HG02610 (cell line): ENCODE results near the gene SDCCAG8.

Experiments
- ATAC-seq: cut with Tn5 transposase; IDR thresholded peaks from one replicate; pipeline ENCODE4 v1.9.1; 2021; ENCODE audit warnings: mild to moderate bottlenecking, moderate library complexity; ENCODE audit not compliant: unreplicated experiment

The SDCCAG8 gene

DNA sequence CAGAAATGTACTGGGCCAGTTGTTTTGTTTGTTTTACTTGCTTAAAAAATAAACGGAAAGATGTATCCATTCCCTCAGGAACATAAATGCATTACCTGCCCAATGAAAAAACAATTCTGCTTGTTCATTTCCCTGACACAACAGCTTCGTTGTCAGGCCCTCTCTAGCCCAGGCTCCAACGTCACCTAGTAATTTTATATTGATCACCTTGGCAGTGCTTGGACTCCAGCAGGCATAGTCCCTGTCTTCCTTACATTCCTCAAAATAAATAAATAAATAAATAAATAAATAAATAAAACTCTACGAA, 2.0 kb upstream of the SDCCAG8 start:
- ATAC-seq = no peak

DNA sequence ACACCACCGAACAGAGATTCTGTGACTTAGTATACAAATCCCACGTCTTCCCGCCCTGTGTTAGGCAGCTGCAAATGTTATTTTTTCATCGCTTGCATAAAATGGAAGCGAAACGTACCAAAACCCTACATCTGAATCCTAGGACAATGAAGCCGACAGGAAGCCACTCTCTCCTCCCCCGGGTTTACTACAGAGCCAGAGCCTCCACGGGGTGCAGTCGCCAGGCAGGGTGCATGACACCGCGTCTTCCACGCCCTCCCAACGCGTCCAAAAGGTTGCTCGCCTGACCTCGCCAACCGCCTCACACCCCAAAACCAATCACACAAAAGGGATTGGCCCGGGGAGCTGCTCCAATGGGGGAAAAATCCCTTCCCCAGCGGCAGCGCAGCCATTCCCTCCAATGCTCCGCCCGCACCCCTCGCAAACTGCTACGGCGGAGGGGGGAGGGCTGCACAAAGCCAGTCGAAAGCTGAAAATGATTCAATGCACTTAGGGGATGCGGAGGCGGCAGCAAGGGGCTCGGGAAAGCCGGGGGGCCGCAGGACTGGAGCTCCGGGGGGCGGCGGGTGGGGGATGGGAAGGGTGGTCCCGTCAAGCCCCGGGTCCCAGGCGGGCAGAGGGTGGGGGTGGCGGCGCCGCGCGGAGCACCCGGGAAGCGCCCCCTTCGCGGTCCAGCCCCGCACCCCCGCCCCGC, 1.5 kb upstream of the SDCCAG8 start:
- peak; percentile 19 for ATAC-seq

DNA sequence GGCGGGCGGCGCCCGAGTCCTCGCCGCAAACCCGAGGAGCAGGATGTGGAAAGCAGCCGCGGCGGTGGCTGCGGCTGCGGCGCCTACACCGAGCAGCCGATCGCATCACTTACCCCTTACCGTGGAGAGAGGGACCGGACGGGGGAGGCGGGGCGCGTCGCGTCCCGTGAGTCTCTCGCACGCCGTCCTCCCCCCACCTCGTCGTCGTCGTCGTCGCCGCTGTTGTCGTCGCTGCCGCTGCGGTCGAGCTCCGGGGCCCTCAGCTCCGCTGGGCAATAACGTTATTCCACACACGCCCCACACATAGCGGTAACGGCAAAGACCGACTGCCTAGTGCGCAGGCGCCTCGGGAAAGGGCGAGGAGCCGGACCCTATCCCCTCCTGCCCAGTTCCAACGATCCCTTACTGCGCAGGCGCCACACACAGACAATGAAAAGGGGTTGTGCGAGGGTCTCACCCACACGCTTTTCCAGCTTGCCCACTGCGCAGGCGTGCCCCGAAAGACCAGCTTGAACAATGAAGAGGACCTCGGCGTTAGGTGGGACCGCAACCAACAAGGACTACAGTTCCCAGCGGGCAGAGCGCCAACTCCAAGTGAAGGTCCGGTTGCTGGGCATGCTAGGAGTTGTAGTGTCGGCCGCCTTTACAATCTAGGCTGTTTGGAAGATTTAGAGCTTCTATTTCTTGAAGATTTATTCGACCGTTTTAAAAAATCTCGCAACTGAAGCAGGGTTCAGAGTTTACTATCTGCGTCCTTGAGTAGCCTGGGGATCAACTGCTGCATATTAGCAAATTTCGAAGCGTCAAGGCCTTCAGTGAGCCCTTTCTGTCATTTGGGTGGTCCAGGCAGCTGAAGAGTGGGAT, 682 bp upstream of the SDCCAG8 start, which contains the start of gene CEP170:
CEP170 (minus strand) TSS at position 355 of the 864 bp plus-strand sequence. CDS start 30,001 bp downstream, outside the sequence.
- peak; percentile 51 for ATAC-seq

DNA sequence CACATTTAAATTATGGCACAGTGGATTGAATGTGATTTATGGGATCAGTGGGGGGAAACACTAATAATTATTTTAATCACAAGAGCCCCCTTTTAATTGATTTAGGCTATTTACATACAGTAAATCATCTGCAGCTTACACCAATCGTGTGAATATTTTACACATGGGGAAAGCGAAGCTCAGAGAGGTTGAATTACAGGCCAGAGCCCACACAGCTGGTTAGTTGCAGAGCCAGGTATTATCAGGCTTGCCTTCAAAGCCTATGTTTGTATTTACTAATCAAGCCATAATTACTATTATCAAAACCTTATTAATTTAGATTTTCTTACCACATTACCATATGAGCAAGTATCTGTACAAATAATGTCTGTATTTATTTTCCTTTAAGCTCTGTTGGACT, 749 bp downstream of the SDCCAG8 start:
- ATAC-seq = no peak

DNA sequence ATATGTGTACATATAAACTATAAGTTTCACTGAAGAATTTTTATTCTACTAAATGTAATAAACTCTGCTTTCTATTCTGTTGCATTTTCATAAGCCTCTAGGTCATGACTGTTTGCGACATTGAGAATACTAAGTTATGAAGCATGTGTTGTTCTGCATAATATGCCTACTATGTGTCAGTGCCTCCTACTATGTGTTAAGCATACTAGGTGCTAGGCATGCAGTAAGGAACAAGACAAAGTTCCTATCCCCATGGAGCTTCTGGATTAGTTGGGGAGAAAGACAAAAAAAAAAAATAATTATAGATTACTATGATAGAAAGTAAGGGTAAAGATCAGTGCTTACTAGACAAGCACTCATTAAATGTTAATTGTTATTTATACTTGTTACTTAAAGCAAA, 1.3 kb downstream of the SDCCAG8 start:
- no peak for ATAC-seq

DNA sequence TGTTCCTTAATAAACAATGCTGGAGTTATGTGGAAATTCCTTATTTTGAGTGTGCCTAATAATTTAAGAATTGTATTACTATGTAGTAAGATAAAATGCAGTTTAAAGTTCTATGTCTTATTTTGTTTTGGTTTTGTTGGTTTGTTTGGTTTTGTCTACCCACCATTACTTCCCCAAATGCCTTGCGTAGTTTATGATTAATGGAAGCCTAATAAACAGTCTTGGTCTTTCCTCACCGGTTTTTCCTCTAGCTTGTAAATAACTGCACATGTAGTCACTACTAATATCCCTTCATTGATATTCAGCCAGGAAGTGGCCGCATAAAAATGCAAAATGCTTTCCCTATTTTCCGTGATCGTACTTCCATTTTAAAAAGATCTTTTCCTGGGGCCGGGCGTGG, 2.9 kb downstream of the SDCCAG8 start:
- ATAC-seq = no peak

DNA sequence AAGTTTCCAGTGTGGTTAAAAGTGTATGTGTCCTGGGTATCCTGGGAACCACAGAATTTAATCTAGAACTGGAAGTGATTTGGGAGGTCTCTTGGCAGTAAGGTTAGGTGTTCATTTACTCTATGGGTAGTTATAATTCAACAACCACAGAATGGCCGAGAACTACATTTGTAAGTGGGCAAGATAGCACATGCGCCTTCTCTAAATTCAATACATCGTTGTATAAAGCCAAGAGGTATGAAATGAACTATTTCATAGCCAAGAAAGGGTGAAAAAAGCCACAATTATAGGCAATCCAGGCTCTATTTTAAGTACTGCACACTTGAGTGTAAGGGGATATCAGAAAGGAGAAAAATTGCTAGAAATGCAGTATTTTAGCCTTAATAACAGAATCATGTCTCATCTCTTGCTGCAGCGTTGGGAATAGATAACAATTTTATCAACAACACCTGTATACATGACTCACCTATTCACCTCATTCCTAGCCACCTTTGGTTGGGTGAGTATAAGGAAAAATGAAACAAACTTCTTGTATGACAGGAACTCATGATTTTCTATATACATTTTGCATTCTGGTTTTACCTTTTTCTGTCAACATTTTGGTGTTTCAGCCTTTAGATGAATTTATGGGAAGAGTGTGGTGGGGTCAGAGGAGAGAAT, 4.5 kb downstream of the SDCCAG8 start:
- no peak for ATAC-seq

DNA sequence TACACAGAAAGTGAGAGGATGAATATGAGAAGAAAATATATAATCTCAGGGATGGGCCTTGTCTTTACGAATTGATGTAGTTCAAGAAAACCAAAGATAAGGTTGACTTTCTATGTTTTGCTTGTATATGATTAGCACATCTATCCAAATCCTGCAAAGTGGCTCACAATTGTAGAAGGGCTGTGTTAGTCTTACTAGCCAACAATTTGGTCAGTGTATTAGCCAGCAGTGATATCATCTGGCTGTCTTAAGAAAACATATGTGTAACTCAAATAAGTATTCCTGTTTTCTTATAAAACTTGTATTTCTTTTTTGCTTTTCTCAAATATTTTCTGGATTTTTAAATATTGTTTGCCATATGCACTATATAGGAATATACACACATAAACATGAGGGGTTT, 5.5 kb downstream of the SDCCAG8 start:
- ATAC-seq = no peak

DNA sequence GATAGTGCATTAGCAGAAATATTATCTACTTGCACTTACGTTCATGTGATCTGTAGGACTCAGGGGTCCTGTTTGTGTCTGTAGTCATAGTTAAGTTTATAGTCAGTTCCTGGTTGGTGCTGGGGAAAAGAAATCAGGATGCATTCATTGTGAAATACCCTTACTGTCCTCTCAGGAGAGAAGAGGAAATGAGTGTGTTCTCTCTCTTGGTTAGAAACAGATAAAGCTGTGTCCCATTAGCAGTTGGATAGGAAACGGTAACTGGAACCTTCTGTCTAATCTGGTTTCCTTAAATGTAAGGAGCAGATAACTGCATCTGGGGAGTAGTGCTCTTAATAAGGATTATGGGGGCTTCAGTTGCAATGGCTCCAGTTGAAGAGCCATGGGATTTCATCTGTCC, 8.9 kb downstream of the SDCCAG8 start:
- no peak for ATAC-seq

DNA sequence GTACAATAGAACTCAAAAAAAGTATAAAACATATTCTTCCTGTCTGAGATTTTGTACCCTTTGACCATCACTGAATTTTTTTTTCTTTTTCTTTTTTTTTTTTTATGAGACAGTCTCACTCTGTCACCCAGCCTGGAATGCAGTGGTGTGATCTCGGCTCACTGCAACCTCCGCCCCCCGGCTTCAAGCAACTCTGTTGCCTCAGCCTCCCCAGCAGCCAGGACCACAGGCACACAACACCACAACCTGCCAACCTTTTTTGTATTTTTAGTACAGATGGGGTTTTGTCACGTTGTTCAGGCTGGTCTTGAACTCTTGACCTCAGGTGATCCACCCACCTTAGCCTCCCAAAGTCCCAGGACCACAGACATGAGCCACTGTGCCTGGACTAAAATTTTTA, 10.4 kb downstream of the SDCCAG8 start:
- no peak for ATAC-seq

DNA sequence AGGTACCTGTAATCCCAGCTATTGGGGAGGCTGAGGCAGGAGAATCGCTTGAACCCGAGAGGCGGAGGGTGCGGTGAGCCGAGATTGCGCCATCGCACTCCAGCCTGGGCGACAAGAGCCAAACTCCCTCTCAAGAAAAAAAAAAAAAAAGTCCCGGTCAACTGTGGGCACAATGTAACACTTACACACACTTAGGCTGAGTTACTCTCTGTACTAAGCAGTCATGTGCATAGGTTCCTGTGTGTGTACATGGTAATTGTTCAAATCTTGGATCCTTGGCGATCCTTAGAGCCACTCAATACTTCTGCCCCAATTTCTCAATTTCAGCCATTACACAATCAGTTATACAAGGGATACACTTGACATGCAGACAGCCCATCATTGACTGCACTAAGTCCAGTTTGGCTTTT, 11.6 kb downstream of the SDCCAG8 start:
- no peak for ATAC-seq

DNA sequence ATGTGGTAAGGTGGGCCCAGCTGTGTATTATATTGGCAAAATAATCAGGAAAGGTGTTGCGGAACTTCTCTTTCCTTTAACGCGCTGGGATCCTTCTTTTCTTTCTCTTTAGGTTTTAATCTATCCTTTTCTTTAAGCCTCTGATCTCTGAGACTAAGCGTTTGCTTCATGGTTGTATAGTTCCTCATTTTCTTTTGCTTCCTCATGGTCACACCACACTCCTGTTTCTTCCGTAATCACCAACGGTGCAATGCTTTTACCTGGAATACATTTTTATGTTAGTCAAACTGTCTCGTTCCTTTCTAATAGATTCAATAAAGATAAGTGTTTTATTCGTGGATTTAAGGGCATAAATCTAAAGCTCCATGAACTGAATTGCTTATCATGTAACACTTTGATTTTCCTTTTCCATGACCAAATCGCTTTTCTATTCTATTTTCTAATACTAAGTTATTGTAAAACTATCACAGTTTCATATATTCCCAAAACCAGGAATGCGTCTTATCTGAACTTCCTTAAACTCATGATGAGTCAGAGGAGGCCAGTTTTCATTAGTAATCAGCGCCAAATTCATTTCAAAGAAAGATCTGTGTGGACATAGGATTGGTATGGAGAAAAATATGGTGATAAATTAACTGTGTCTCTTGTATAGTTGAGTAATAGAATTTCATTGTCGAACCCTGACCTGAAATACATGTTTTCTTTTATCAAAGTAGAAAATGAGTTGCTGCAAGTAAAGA, 12.2 kb downstream of the SDCCAG8 start:
- no peak for ATAC-seq

DNA sequence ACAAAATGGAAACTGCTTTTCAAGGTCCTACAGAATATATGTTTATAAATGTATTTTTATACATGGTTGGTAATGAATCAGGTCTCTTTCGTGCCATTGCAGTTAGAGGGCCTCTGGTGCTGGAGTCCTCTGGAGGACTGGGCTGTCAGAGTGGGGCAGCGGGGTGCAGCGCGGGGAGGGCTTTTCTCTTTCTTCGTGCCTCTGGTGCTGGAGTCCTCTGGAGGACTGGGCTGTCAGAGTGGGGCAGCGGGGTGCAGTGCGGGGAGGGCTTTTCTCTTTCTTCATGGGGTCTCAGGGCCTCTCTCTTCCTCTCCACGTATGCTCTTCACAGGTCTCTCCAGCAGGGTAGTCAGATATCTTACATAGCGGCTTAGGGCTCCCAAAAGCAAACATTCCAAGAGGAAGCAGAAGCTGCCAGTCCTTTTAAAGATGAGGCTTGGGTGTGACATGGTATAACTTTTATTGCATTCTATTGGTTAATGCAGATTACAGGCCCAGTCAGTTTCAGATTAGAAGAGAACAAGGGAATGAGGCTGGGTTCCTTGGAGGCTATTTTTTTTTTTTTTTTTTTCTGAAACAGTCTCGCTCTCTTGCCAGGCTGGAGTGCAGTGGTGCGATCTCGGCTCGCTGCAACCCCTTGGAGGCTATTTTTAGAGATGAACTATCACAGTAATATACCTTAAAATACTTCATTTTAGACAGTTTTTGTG, 13.1 kb downstream of the SDCCAG8 start:
- no peak for ATAC-seq

DNA sequence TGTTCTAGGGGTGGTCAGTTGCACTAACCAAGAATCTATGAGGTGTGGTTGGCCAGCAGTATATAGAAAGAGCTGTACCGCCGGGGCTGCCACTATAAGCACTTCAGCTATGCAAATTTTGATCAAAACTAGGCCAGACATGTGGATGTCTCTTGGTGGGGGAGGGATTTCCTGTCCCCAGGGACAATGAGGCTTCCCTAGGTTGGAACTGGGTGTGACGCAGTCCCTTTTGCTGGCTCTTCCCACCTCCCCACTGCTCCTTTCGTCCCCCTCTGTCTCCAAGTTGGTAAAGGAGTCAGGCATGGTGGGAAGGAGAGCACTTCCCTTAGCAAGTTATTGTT, 13.6 kb downstream of the SDCCAG8 start:
- ATAC-seq = no peak

DNA sequence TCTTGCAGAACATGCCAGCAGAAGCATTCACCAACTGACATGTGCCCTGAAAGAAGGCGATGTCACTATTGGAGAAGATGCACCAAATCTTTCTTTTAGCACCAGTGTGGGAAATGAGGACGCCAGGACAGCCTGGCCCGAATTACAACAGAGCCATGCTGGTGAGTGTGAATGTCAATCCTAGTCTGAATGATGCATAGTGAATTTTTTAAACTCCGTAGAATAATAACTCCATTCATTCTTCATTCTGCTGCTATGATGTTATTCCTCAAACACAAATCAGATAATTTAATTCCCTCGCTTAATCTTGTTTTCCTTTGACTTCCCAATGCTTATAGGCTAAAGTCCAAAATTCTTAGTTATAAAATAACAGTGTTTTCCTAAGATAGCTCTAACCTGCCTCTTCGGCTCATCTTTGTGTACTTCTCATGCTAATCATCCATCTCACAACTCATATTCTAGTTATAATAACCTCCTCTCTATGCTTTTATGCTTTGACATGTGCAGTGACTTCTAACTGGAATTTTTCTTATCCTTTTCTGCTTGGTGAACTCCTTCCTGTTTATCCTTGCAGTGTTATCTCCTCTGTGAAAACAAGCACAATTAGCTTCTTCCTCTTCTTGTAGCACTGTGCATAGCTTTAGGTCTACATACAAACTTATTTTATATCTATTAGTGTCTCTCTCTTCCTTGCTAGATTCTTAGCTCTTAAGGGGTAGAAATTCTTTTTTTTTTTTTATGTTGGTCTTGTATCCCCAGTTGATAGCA, 14.4 kb downstream of the SDCCAG8 start:
- no peak for ATAC-seq

DNA sequence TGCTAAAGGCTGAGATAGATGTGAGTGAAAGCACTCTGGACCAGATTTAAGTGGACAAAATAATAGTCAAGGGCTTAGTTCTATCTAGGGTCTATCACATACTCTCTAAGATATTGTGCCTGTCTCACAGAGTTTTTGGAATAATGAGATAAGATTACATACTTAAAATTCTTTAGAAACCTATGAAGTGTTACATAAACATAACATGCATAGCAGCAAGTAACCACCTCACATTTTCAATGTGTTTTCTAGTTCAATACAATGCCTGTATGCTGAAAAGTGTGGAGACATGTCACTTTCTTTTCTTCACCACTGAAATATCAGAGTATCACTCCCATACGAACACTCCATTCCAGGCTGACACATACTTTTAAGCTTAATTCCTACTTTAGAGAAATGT, 16.2 kb downstream of the SDCCAG8 start:
- ATAC-seq = no peak

DNA sequence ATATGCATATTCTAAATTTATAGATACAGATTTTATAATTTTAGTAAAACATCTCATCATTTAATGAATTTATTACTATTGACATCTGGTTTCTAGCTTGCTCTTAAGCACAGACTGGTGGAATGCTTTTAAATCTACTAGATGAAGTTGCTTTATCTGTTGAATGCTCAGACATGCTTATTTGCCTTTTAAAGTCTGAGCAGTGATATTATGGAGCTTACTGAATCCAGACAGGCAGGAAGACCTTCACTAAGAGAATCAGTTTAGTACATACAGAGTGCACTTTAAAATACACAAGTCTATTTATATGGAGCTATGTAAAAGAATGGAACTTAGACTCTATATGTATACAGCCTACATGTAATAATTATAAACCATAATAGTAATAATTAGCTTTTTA, 16.6 kb downstream of the SDCCAG8 start:
- no peak for ATAC-seq

DNA sequence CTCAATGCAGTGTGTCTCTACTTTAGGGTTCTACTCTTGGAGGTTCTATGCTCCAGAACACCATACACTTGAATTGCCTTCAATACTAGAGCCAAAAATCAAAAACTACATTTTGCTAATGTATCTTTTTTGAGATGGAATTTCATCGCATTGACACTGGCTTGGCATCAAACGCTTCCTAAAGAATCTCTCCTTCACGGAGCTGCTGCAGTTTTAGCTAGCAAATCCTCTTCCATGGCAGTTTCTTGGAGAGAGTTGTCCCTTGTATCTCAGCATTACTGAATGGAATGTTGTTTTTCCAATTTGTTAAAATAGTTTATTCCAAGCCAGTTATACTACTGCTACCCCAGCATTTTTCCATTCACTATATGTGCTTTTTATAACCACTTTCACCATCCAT, 17.7 kb downstream of the SDCCAG8 start:
- no peak for ATAC-seq

DNA sequence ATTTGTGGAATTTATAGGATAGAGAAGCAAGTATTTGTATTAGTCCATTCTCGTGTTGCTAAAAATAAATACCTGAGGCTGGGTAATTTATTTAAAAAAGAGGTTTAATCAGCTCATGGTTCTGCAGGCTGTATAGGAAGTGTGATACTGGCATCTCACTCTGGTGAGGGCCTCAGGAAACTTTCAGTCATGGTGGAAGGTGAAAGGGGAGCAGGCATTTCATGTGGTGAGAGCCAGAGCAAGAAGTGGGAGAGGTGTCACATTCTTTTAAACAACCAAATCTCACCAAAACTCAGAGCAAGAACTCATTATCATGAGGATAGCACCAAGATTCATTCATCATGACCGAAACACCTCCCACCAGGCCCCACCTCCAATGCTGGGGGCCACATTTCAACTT, 18.1 kb downstream of the SDCCAG8 start:
- ATAC-seq = no peak

DNA sequence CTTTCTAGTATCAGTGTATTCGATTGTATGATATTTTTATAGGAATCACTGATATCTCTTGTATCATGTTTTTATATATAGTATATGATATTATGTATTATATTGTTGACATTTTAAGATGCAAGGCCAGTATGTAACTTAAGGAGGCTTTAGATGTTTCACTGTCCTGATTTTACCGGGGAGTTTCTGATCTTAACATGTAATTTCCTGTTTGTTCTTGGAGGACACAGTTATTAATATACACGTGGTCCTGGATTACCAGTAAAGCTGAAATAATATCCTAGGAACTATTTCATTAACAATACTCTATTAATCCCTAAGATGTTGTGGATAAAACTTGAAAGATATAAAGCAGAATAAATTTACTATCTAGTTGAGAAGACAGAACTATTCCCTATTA, 19.5 kb downstream of the SDCCAG8 start:
- no peak for ATAC-seq
